GM19239 (cell line): ENCODE results near the gene NGB.

Experiments used
- DNase-seq: peaks from one replicate; pipeline ENCODE4 v3.0.0; 2011; ENCODE audit warnings: low spot score; ENCODE audit not compliant: insufficient read length
- FAIRE-seq: peaks from 2 replicates; lab custom pipeline; 2011; peaks lifted over from hg19 to GRCh38; lab: Jason Lieb, UNC

NGB gene

GRCh38 chr14:77241955-77242354 lies 29.1 kb downstream of the NGB start:
- no peak for FAIRE-seq
- no peak for DNase-seq

DNA sequence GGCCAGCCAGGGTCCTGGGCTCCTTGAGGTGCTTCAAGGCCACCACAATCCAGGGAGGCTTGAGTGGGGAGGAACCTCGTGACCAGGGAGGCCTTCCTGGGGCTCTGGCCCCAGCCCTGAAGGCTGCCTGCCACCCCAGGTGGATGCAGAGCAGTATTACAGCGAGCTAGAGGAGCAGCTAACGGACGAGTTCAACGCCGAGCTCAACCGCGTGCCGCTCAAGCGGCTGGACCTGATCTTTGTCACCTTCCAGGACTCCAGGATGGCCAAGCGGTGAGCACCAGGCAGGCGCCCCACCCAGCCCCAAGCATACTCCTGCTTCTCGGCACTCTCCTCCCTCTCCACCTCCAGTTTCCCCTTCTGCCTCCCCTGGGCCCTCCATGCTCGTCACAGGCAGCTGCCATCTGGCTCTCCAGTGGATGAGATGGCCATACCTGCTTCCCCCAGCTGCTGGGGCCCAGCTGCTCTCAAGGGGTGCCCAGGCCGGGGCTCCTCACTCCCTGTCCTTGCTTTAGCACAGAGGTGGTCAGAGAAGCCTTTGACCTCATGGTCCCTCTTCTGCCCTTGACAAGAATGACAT lies 30.6 kb downstream of the NGB start:
- FAIRE-seq (no peak), DNase-seq (no peak)

DNA sequence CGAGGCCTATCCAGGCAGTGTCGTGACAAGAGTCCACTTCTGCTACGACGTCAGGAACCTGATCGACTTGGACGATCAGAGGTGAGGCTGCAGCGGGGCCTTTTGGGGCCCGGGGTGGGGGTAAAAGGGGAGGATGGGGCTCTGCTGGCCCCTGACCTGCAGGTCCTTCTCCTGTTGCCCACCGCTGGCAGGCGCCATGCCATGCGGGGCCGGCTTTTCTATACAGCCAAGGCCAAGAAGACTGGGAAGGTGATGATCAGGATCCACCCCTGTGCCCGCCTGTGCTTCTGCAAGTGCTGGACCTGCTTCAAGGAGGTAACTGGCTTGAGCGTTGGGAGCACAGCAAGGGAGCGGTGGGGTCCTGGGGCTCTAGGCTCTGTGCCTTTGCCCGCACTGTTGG lies 31.6 kb downstream of the NGB start:
- DNase-seq (no peak), FAIRE-seq (no peak)

GRCh38 chr14:77238996-77239395 lies 32.0 kb downstream of the NGB start:
- DNase-seq (no peak), FAIRE-seq (no peak)

DNA sequence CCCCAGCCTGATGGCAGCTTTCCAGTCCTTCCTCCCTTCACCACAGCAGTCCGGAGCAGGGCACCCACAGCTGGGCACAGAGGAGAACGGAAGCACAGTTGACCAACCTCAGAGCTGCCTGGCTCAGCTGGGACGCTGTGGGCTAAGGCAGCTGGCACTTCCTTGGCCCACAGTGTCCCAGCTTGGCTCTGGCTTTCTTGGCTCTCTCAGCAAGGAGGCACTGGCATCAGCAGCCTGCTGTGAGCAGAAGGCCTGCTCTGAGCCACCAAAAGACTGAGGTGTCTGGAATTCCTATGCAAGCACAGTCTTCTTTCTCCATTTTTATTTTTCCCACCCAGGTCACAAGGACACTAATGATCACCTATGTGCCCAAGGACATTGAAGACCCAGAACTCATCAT lies 32.6 kb downstream of the NGB start:
- DNase-seq, result no peak
- FAIRE-seq, result no peak

DNA sequence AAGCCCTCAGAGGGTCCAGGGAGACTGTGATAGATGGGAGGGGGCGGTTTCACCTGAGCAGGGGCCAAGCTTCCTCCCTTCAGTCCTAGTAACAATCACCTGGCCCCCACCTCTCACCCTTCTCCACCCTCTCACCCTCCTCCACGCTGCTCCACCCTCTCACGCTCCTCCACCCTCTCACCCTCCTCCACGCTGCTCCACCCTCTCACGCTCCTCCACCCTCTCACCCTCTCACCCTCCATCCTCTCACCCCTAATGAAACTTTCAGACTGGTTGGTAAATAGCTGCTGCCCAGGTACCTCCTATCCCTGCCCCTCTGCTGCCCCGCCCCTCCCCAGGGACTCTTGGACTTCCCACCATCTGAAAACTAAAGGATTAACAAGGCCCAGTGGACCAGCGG lies 34.2 kb downstream of the NGB start:
- no peak for FAIRE-seq
- DNase-seq, result no peak

- DNase-seq, result no peak
These were observed 39.3 kb downstream of the NGB start for GRCh38 chr14:77231721-77232120.

GRCh38 chr14:77230914-77231313 lies 40.1 kb downstream of the NGB start:
- no peak for FAIRE-seq
- DNase-seq, result no peak

More at GRCh38 chr14:77231721-77232120, 39.3 kb downstream of the NGB start:
- no peak for FAIRE-seq

GRCh38 chr14:77228056-77228455 lies 43.0 kb downstream of the NGB start:
- DNase-seq (no peak), FAIRE-seq (no peak)

DNA sequence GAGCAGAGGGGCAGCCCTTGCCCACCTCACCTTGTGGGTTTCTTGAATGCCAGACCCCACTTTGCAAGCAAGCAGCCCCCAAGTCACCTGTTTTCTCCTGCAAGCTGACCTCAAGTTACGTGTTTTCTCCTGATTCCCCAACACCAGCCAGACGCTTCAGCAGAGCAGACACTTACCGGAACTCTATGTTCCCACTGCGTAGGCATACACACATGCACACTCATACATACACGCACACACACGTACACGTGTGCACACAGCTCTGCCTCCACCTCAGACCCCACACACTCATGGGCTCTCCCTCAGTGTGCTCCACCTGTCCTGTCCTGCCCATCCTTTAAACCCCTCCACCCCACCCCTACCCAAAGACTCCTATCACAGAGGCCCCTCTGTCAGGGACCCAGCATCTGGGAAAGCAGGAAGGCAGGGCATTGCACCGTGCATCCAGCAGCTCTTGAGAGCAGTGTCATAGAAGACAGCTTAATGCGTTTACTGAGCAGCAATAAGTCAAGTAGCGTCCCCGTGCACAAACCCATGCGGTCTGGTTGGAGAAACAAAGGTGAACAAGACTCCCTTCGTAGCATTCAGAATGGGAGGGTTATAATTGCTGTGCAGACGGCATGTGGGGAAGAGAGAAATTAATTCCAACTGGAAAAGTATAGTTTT lies 45.0 kb downstream of the NGB start:
- no peak for DNase-seq
- no peak for FAIRE-seq

GRCh38 chr14:77225254-77225653 lies 45.8 kb downstream of the NGB start:
- FAIRE-seq (no peak), DNase-seq (no peak)

- DNase-seq, result no peak
- no peak for FAIRE-seq
These were observed 46.8 kb downstream of the NGB start for GRCh38 chr14:77224212-77224611.

- no peak for FAIRE-seq
- DNase-seq, result no peak
These were observed 48.3 kb downstream of the NGB start for GRCh38 chr14:77222546-77223225.

DNA sequence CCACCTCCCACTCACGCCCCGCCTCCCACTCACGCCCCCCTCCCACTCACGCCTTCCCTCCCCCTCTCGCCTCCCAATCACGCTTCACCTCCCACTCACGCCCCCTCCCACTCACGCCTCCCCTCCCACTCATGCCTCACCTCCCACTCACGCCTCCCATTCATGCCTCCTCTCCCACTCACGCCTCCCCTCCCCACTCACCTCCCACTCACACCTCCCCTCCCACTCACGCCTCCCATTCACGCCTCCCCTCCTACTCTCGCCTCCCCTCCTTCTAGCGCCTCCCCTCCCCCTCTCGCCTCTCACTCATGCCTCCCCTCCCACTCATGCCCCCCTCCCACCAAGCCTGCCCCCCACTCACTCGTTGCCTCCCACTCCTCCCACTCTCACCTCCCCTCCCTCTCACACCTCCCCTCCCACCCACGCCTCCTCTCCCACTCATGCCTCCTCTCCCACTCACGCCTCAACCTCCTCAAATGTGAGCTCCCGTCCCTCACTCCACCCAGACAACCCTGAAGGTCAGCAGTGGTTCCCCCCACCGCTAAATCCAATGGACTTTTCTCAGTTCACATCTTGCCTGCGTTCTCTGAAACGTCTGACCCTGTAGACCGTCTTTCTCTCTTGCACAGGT lies 49.6 kb downstream of the NGB start:
- no peak for FAIRE-seq
- no peak for DNase-seq

- DNase-seq (no peak), FAIRE-seq (no peak)
These were observed 50.6 kb downstream of the NGB start for GRCh38 chr14:77220246-77221017.

- DNase-seq (no peak), FAIRE-seq (no peak)
These were observed 51.4 kb downstream of the NGB start for GRCh38 chr14:77219591-77219990.

- FAIRE-seq (no peak), DNase-seq (no peak)
These were observed 53.5 kb downstream of the NGB start for GRCh38 chr14:77217551-77217950.
